Activated effector memory CD4-positive, alpha-beta T cell treated with Interleukin-2 at 50 U/mL for 16 hours (primary cell): ENCODE data around the gene TCHH.

Experiments
- DNase-seq: peaks from one replicate; pipeline ENCODE4 v3.0.0-alpha.2; 2020

TCHH gene

GRCh38 chr1:152067150-152067549 lies 48.1 kb downstream of the TCHH start:
- DNase-seq = no peak

DNA sequence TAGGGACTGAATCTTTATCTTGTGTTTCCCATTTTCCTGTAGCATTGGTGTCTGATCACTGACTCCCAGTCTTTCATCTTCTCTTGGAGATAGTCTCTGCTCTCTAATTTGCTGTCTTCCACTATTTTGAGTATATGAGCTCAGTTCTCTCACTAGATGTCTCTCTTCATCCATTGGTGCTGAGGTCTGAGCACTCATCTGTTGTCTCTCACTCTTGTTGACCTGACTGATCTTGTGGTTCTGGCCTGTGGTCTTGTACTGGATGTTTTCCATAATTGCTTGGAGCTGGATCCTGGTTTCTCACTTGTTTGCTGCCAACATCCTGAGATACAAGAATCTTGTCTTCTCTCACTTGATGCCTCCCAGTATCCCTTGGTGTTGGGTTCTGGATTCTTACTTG lies 53.3 kb downstream of the TCHH start:
- no peak for DNase-seq
